GM21390 (cell line): Measurements from ENCODE around the gene LEF1.
A peak's percentile ranks its signal among the peaks of the same experiment; 100 is the strongest.

Experiments
- ATAC-seq: cut with Tn5 transposase; IDR thresholded peaks from one replicate; pipeline ENCODE4 v1.9.1; 2021; ENCODE audit not compliant: unreplicated experiment

The LEF1 gene

DNA sequence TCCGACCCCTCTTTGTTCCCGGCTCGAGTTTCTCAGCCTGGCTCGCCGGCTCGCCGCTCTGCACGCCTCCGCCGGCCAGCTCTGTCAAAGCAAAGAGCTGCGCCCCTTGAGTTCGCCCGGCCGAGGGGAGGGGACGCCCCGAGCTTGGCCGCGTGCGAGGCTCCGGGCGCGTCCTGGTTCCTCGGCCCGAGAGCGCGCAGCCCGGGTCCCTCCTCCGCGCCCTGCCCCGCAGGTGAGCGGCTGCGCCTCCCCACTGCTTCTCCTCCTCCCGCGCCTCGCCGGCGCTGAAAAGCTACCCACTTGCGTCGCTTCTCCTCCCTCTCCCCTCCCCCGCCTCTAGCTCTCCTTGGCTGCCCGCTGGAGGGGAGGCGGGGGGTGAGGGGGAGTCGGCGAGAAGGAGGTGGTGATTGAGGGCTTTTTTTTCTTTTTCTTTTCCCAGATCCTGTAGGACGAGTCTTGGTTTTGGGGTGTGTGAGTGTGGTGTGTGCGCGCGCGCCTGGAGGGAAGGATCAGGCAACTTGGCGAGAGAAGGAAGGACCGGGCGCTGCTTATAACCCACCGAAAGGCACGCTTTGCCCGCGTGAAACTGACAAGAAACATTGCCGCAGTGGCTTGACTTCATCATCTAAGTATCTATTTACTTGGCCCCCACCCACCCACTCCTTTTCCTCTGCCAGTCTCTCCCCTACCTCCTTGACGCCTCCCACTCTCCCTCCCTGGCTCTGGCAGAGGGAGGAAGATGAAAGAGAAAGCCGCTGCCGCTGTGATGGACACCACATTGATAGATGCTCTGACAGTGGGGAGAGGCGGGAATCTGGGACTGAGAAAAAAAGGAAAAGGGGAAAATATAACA lies at the start of gene LEF1:
Gene LEF1 (minus strand): TSS at position 262 of the 853 bp plus-strand sequence. CDS start 1,165 bp downstream, outside the sequence.
- peak; percentile 32 for ATAC-seq

DNA sequence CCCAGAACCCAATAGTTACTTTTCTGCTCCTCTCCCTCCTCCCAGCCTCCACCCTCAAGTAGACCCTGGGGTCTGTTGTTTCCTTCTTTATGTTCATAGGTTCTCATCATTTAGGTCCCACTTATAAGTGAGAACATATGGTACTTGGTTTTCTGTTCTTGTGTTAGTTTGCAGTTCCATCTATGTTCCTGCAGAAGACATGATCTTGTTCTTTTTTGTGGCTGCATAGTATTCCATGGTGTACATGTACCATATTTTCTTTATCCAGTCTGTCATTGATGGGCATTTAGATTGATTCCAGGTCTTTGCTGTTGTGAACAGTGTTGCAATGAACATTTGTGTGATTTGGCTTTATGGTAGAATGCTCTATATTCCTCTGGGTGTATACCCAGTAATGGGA lies 47.8 kb upstream of the LEF1 start:
- ATAC-seq, result no peak

DNA sequence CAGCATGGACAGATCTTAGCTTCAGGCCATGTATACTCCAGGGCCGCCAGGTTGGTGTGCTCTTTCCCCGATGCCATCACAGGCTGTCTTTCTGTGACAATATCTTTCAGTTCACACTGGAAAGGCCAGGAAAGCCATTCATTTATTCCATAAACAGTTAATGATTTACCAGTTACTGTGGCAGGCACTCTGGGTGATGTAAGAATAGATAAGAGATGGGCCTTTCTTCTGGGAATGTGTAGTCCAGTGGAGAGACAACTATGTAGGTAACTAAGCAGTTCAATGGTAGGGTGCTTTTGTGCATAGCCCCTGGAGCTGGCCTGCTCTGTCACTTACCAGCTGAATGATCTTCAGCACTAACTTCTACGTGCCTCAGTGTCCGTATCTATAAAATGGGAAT lies 46.3 kb upstream of the LEF1 start:
- ATAC-seq, result no peak

DNA sequence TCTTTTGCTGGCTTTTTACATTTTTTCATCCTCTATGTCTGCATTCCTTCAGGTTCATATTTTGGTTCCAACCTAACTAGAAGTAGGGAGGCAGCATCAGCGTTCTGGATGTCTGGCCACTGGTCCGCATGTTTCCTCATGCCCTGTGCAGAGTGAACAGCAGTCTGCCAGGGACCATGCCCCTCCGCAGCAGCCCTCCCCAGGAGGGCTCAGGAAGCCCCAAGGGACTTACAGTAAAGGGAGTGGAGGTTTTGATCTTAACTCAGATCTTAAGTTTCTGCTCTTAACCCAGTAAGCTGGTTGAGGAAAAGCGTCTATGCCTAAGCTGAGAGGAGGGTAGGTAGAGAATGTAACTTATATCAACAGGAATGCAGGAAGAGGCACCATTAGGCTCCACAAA lies 45.0 kb upstream of the LEF1 start:
- no peak for ATAC-seq

GRCh38 chr4:108213308-108213707 lies 44.6 kb upstream of the LEF1 start:
- no peak for ATAC-seq

GRCh38 chr4:108210989-108211835 lies 42.5 kb upstream of the LEF1 start:
- ATAC-seq, result no peak

DNA sequence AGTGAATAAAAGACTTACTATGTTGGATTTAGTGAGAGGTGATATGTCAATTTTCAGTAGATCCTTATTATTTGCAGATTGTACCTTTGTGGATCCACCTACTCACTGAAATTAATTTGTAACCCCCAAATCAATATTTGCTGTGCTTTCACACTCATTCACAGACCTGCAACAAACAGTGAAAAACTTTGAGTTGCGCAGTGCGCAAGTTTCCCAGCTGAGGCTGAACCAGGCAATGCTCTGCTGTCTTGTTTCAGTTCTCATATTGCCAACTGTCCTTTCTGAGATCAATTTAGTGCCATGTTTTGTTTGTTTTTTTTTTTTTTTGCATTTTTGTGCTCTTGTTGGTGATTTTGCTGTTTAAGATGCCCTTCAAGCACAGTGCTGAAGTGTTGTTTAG lies 40.8 kb upstream of the LEF1 start:
- no peak for ATAC-seq

DNA sequence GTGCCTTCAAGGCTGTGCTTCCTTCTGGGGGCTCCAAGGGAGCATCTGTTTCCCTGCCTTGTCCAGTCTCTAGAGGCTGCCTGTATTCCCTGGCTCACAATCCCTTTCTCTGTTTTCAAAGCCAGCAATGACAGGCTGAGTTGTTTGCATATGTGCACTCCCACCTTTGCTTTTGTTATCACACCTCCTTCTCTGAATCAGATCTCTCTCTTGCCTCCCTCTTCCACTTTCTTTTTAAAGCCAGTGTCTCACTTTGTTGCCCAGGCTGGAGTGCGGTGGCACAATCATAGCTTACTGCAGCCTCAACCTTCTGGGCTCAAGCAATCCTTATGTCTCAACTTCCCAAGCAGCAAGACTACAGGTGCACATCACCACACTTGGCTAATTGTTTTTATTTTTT lies 37.1 kb upstream of the LEF1 start:
- ATAC-seq, result no peak

GRCh38 chr4:108204518-108204917 lies 35.8 kb upstream of the LEF1 start:
- ATAC-seq, result no peak

DNA sequence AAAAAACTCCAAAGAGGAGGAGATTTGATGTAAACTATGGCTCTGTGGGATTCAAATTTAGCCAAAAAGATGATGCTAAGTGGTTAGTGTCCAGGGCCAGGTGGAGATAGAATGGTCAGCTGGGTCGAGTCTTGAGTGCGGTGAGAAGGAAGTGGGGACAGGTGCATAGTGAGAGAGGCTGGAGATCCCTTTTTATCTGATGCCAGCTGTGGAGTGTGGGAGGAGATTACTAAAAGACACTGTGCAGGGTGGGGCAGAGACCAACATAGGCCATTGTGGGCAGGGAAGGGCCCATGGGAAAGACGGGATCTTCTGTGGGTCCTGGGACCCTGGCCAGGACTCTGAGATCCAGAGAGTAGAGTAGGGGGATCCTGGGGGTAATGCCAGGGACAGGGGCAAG lies 34.6 kb upstream of the LEF1 start:
- ATAC-seq, result no peak

GRCh38 chr4:108201774-108202173 lies 33.0 kb upstream of the LEF1 start:
- no peak for ATAC-seq

- ATAC-seq, result no peak
These were observed 31.1 kb upstream of the LEF1 start for GRCh38 chr4:108199881-108200280.

GRCh38 chr4:108193886-108194672 lies 25.3 kb upstream of the LEF1 start:
- no peak for ATAC-seq

DNA sequence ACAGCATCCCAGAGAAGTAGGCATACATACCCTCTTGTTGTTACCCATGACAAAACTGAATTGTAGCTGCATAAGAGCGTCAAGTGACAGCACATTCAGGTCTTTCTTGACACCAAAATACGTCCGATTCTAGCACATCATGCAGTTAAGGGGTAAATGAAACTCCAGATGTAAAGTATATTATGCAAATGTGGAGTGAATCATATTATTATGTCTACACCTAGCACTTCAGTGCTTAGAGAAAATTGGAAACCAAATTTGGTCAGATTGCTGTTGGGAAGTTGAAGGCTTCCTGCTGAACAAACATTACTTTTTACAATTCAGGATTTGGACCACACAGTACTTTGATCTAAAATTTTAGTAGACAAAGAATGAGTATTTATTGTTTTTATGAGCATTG lies 24.2 kb upstream of the LEF1 start:
- ATAC-seq, result no peak

DNA sequence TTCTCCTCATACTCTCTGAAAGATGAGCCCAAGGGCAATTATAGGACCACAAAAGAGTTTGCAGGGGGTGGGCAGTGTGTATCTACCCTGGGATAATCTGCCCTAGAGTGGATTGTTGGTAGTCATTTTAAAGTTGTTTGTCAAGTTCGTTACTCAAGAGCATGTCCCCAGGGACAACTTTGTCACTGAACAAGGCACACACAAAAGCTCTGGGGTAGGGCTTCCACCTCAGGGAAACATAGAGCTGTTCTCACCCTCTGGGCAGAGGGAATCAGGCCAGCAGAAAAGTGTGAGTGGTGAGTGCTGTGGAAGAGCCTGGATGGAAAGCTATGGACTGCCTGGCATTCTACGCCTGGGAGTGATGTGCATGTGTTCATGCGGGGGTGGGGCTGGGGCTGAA lies 23.3 kb upstream of the LEF1 start:
- ATAC-seq, result no peak

DNA sequence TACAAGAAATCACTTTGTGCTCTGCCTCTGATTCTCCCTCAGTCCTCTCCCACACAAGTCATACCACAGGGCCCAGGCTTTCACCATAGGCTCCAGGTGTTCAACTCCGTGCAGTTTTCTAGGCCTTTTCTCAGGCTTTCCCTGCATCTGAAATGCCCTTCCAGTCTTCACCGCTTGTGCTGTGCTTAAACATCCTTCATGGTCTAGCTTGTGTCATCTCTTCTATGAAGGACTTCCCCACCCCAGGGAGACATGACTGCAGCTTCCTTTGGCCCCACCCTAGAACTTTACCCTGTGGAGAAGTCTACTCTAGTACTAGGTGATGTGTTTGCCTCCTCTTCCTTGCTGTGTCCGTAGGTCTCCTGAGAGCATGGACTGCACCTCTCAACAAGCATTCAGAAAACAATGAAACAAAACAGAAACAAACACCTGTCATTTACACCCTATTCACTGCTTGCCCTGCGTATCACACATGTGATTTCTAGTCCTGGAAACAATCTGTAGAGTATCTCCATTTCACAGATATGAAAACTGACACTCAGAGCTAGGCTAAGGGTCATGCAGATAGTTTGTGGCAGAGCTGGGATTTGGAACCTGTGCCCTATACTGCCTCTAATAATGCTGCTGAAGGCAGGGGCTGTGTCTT lies 22.7 kb upstream of the LEF1 start:
- ATAC-seq, result no peak

GRCh38 chr4:108188770-108189169 lies 20.0 kb upstream of the LEF1 start:
- no peak for ATAC-seq

GRCh38 chr4:108185252-108185651 lies 16.5 kb upstream of the LEF1 start:
- ATAC-seq, result no peak

GRCh38 chr4:108184453-108185049 lies 15.8 kb upstream of the LEF1 start:
- no peak for ATAC-seq

- no peak for ATAC-seq
These were observed 13.0 kb upstream of the LEF1 start for GRCh38 chr4:108181704-108182103.
